ENCODE measurements around the gene CNTN4.

Gene CNTN4

GRCh38 chr3:2657971-2658370 is 559.3 kb downstream of the CNTN4 start:
- in situ Hi-C loops (cut with MboI; ENCODE audit: low sequenced_read_pairs) = no loop called here

GRCh38 chr3:2659896-2660295 is 561.2 kb downstream of the CNTN4 start:
- in situ Hi-C loops (cut with MboI; ENCODE audit: low sequenced_read_pairs) = no loop called here

GRCh38 chr3:2661078-2661477 is 562.4 kb downstream of the CNTN4 start:
- in situ Hi-C loops (cut with MboI; ENCODE audit: low sequenced_read_pairs) = no loop called here

- in situ Hi-C loops (cut with MboI; ENCODE audit: low sequenced_read_pairs) = no loop called here
Measured at GRCh38 chr3:2677501-2677900, 578.8 kb downstream of the CNTN4 start.

- in situ Hi-C loops (cut with MboI; ENCODE audit: low sequenced_read_pairs) = no loop called here
Measured at GRCh38 chr3:2680236-2680635, 581.6 kb downstream of the CNTN4 start.

- in situ Hi-C loops (cut with MboI; ENCODE audit: low sequenced_read_pairs) = no loop called here
Measured at GRCh38 chr3:2684046-2684445, 585.4 kb downstream of the CNTN4 start.

- in situ Hi-C loops (cut with MboI; ENCODE audit: low sequenced_read_pairs) = no loop called here
Measured at GRCh38 chr3:2686816-2687502, 588.3 kb downstream of the CNTN4 start.

GRCh38 chr3:2697589-2697988 is 598.9 kb downstream of the CNTN4 start:
- in situ Hi-C loops (cut with MboI; ENCODE audit: low sequenced_read_pairs) = no loop called here

GRCh38 chr3:2701471-2701870 is 602.8 kb downstream of the CNTN4 start:
- in situ Hi-C loops (cut with MboI; ENCODE audit: low sequenced_read_pairs) = no loop called here

GRCh38 chr3:2706144-2706835 is 607.6 kb downstream of the CNTN4 start:
- in situ Hi-C loops (cut with MboI; ENCODE audit: low sequenced_read_pairs) = no loop called here

- in situ Hi-C loops (cut with MboI; ENCODE audit: low sequenced_read_pairs) = no loop called here
Measured at GRCh38 chr3:2706836-2707210, 608.2 kb downstream of the CNTN4 start.

GRCh38 chr3:2711081-2711480 is 612.4 kb downstream of the CNTN4 start:
- in situ Hi-C loops (cut with MboI; ENCODE audit: low sequenced_read_pairs) = no loop called here

GRCh38 chr3:2713923-2714322 is 615.3 kb downstream of the CNTN4 start:
- in situ Hi-C loops (cut with MboI; ENCODE audit: low sequenced_read_pairs) = no loop called here

- in situ Hi-C loops (cut with MboI; ENCODE audit: low sequenced_read_pairs) = no loop called here
Measured at GRCh38 chr3:2714834-2715233, 616.2 kb downstream of the CNTN4 start.

GRCh38 chr3:2727101-2727500 is 628.4 kb downstream of the CNTN4 start:
- in situ Hi-C loops (cut with MboI; ENCODE audit: low sequenced_read_pairs) = no loop called here

GRCh38 chr3:2727610-2728318 is 629.1 kb downstream of the CNTN4 start:
- in situ Hi-C loops (cut with MboI; ENCODE audit: low sequenced_read_pairs) = no loop called here

GRCh38 chr3:2731843-2732242 is 633.2 kb downstream of the CNTN4 start:
- in situ Hi-C loops (cut with MboI; ENCODE audit: low sequenced_read_pairs) = no loop called here

GRCh38 chr3:2735392-2735894 is 636.8 kb downstream of the CNTN4 start:
- in situ Hi-C loops (cut with MboI; ENCODE audit: low sequenced_read_pairs) = no loop called here

GRCh38 chr3:2741516-2741915 is 642.9 kb downstream of the CNTN4 start:
- in situ Hi-C loops (cut with MboI; ENCODE audit: low sequenced_read_pairs) = no loop called here

- in situ Hi-C loops (cut with MboI; ENCODE audit: low sequenced_read_pairs) = no loop called here
Measured at GRCh38 chr3:2765002-2765579, 666.4 kb downstream of the CNTN4 start.

- in situ Hi-C loops (cut with MboI; ENCODE audit: low sequenced_read_pairs) = no loop called here
Measured at GRCh38 chr3:2770451-2770850, 671.8 kb downstream of the CNTN4 start.

- in situ Hi-C loops (cut with MboI; ENCODE audit: low sequenced_read_pairs) = no loop called here
Measured at GRCh38 chr3:2771193-2771592, 672.5 kb downstream of the CNTN4 start.
